Measurements from ENCODE around the gene LRRN4. TPM values are rescaled to one million over a fixed set of nuclear protein-coding genes. Genes with fewer than 3 reads are reported as not detected.

Gene LRRN4
- total and polyA plus RNA-seq, 2 of the 8 experiments (the other 6 are each of a cell fraction or from before 2014, with no cell fraction given): 0.21 to 0.89 TPM

DNA sequence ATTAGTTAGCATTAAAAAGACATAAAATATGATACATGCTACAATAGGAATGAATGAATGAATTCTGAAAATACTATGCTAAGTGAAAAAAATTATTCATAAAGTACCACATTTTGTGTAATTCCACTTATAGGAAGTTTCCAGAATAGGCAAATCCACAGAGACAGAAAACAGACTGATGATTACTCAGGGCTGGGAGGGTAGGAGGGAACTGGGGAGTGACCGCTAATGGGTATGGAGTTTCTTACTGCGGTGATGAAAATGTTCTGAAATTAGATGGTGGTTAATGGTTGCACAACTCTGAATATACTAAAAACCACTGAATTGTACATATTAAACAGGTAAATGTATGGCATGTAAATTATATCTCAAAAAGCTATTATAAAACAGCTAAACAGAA is 46.4 kb upstream of the LRRN4 start (continued):
- no peak for TF ChIP-seq CHD7 (IDR thresholded peaks at IDR 0.05; ENCODE audit: insufficient replicate concordance, low read length)
- TF ChIP-seq RFX5 (IDR thresholded peaks at IDR 0.05; ENCODE audit: borderline replicate concordance, low read depth, low read length): no peak
- no peak for TF ChIP-seq BRCA1 (IDR thresholded peaks at IDR 0.05; ENCODE audit: low read depth, low read length)

Data from H1 (cell line).